Lung (tissue), 12 donors: Measurements from ENCODE around the gene DEAF1. TPM values are rescaled to one million over a fixed set of nuclear protein-coding genes. Genes with fewer than 3 reads are reported as not detected.

Experiments
- ATAC-seq: fragments of 200-7000 bp; cut with Tn5 transposase; one replicate; pipeline ENCODE4 v1.9.1; 2020; ENCODE audit warnings: moderate number of reproducible peaks; ENCODE audit not compliant: insufficient read depth, low FRiP score
- DNase-seq, 3 donors: peaks; one replicate each; pipeline ENCODE4 v3.0.0-alpha.2; 2013 to 2017
- H3K27ac ChIP-seq, 2 donors: one replicate each; pipeline ENCODE4 v1.5.1; 2013; ENCODE audit warnings: mild to moderate bottlenecking in 2 of 2, moderate library complexity in 2 of 2, control low read depth in 1 of 2, inconsistent platforms in 1 of 2, low read depth in 1 of 2, low read length in 1 of 2
- H3K27me3 ChIP-seq, 3 donors: one replicate each; pipeline ENCODE4 v1.5.1; 2013; ENCODE audit warnings: low read length in 2 of 3; ENCODE audit not compliant: control insufficient read depth in 3 of 3, insufficient read depth in 3 of 3
- H3K36me3 ChIP-seq, 4 donors: one replicate each; pipeline ENCODE4 v1.5.1; 2013; ENCODE audit warnings: low read length in 4 of 4, mild to moderate bottlenecking in 1 of 4, moderate library complexity in 1 of 4; ENCODE audit not compliant: control insufficient read depth in 4 of 4, insufficient read depth in 4 of 4
- H3K4me1 ChIP-seq, 5 donors: one replicate each; pipeline ENCODE4 v1.5.1; 2013; ENCODE audit warnings: low read length in 5 of 5, mild to moderate bottlenecking in 2 of 5, moderate library complexity in 1 of 5; ENCODE audit not compliant: control insufficient read depth in 5 of 5, insufficient read depth in 5 of 5
- H3K4me3 ChIP-seq: one replicate; pipeline ENCODE4 v1.5.1; 2013; ENCODE audit warnings: mild to moderate bottlenecking, control low read depth, moderate library complexity
- H3K9ac ChIP-seq, 2 donors: one replicate each; pipeline ENCODE4 v1.5.1; 2013; ENCODE audit warnings: low read length in 2 of 2, control low read depth in 1 of 2; ENCODE audit not compliant: insufficient read depth in 1 of 2
- H3K9me3 ChIP-seq, 4 donors: one replicate each; pipeline ENCODE4 v1.5.1; 2013; ENCODE audit warnings: low read length in 3 of 4, mild to moderate bottlenecking in 1 of 4, moderate library complexity in 1 of 4; ENCODE audit not compliant: control insufficient read depth in 4 of 4, insufficient read depth in 3 of 4
- WGBS, 2 donors: extraction: QIAGEN DNeasy Blood & Tissue Kit; methylation state at CpG; one replicate each; pipeline ENCODE4 v1.1.7; 2013; 5-methylcytosine and 5-hydroxymethylcytosine counted together
- polyA plus RNA-seq, 2 donors: library from polyadenylated mRNA; stranded (reverse); fragments of 200-250 nt; gene quantifications; one replicate each; pipeline ENCODE4 v1.2.1, GENCODE V29; 2013
- total RNA-seq, 2 donors: library from RNA; depleted of rRNA in 1 of 2; stranded (reverse); fragments of >200 nt in 1 of 2; gene quantifications; one replicate each; pipeline ENCODE4 v1.2.1, GENCODE V29; 2014 to 2021
- TF ChIP-seq, protein P1 (sequence below): IDR thresholded peaks from 2 replicates; pipeline ENCODE4 v1.5.1; 2012; ENCODE audit warnings: mild to moderate bottlenecking; ENCODE audit errors: control extremely low read depth, extremely low read depth
- donor health status: control.
- donor health status: control.
- donor health status: Bipolar disorder and iron deficiency.
- donor health status: healthy.
- donor health status: DM: yes; HTN: yes; CAD: no.

Gene DEAF1
- total and polyA plus RNA-seq, 4 donors: 18.5 to 33.1 (median 22.3) TPM

DNA sequence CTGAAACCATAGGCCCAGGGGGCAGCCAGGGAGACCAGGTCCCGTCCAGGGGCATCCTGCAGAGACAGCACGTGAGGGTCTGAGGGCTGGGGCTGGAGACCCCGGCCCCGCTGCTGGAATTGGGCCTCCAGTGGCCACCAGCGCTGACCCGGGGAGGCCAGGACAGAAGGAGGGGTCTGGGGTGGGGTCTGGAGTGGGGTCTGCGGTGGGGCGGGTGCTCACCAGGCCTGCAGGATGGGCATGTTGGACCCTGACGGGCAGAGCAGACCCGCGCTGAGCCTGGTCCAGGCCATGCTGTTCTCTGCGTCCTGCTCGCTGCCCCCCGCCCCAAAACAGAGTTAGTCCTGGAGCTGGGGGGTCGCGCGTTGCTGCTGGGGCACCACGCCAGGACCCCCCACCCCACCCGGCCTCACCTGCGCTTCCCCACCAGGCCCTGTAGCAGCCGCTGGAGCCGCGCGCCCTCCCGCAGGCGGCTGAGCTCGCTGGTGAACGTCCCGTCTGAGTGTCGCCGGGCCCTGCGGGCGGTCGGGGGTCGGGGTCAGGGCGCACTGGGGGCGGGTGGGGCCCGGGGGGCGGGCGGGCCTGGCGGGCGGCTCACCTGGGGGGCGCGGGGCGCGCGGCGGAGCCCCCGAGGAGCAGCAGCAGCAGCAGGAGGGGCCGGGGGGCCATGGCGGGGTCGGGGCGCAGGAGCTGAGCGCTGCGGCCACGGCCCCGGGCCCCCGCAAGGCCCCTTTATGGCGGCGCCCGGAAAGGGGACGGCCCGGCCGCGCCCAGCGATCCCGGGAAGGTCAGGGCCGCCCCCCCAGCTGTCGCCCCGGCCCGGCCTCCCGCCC lies 68.3 kb downstream of the DEAF1 start, which contains the start of gene SCT:
SCT (minus strand) TSS at position 707 of the 833 bp plus-strand sequence; CDS start at position 669, 38 bp downstream.
- Histone ChIP-seq H3K9ac (no peak within 1 kb of the TSS), H3K4me1 (peaks cover 0 to 4% (median 0%) of the 10 kb centered on the region in 5 donors), H3K36me3 (no peaks in the 10 kb centered on the region), H3K27ac (no peak within 1 kb of the TSS), H3K9me3 (no peaks in the 10 kb centered on the region), H3K4me3 (no peak within 1 kb of the TSS), H3K27me3 (peaks cover 0 to 18% (median 11%) of the 10 kb centered on the region in 3 donors)
- TF ChIP-seq, protein P1, sequence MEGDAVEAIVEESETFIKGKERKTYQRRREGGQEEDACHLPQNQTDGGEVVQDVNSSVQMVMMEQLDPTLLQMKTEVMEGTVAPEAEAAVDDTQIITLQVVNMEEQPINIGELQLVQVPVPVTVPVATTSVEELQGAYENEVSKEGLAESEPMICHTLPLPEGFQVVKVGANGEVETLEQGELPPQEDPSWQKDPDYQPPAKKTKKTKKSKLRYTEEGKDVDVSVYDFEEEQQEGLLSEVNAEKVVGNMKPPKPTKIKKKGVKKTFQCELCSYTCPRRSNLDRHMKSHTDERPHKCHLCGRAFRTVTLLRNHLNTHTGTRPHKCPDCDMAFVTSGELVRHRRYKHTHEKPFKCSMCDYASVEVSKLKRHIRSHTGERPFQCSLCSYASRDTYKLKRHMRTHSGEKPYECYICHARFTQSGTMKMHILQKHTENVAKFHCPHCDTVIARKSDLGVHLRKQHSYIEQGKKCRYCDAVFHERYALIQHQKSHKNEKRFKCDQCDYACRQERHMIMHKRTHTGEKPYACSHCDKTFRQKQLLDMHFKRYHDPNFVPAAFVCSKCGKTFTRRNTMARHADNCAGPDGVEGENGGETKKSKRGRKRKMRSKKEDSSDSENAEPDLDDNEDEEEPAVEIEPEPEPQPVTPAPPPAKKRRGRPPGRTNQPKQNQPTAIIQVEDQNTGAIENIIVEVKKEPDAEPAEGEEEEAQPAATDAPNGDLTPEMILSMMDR: no peak
- WGBS, 2 donors: 12 to 13% methylated on average over 13 to 72 of the region's 72 CpGs
- ATAC-seq (no peak), DNase-seq (no peak)

DNA sequence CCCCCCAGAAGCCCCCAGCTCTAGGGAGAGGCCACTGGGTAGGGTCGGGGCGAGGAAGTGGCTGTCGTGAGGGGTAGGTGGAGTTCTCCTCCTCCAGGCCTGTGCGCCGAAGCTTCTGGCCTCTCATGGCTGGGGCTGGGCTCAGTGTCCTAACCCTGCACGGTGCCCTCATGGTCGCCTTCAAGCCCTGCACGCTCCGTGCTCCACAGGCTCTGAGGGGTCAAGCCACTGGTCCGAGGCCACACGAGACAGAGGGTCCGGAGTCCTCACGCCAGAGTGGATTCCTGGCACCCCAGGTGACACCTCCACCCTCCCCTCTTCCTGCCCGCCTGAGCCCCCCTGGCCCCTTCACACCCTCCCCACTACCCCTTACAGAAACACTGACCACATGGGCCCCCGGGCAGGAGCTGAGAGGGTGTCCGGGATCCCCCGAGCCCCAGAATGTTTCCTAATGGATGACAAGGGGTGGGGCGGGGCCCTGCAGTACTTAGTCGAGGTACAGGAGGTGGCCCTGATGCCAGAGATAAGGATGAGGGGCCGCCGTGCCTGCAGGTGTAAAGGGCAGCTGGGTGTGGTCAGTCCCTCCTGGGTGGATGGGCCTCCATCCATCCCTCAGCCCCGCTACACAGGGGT lies 69.3 kb downstream of the DEAF1 start:
- Histone ChIP-seq H3K9ac (no peak overlapping the region), H3K9me3 (no peaks in the 10 kb centered on the region), H3K36me3 (no peaks in the 10 kb centered on the region), H3K4me1 (peaks cover 0 to 4% (median 0%) of the 10 kb centered on the region in 5 donors), H3K4me3 (no peak overlapping the region), H3K27me3 (peaks cover 0 to 18% (median 11%) of the 10 kb centered on the region in 3 donors), H3K27ac (no peak overlapping the region)
- no peak for ATAC-seq
- WGBS, 2 donors: 80 to 85% methylated on average over 22 of the region's 22 CpGs
- DNase-seq: no peak
- TF ChIP-seq, protein P1: no peak

DNA sequence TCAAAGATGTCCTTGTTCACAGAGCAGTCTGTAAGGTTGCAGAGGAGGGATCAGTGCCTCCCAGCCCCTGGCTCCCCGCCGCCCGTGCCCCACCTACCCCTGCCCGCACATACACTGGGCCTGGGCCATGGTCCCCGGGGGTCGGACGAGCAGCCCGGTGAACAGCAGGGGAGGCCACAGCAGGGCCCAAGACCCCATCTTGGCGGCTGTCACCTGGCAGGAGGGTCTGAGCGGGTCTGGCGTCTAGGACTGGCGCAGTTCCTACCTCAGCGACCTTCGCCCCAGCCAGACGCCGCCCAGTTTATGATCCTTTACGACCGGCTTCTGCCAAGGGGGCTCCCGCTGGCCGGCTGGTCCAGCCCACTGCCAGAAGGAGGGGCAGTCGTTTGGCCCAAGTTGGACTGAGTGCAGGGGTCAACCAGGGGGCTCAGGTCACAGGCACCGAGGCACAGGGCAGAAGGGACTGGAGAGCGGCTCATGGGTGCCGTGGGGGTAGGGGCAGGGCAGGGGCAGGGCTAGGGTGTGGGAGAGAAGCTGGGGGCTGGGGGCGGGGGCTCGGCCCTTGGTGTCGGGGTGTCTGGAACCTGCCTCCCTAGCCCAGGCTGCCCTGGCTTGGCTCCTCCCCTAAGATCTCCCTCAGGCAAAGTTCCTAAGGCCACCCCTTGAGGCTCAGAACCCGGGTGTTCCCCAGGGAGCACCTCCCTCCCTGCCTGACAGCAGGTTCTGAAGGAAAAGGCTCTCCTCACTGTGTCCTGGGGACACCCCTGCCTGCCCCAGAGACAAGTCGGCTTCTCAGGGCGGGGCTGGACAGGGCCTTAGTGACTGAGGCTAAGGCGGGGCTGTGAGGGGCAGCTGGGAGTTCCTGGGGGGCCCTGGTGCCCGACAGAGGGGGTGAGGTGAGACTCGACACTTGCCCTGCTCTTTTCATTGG lies 70.1 kb downstream of the DEAF1 start, which contains the start of gene CDHR5:
CDHR5 (minus strand) TSS at position 251 of the 931 bp plus-strand sequence; CDS start at position 198, 53 bp downstream.
- Histone ChIP-seq H3K27ac (no peak within 1 kb of the TSS), H3K4me1 (peaks cover 0 to 4% (median 0%) of the 10 kb centered on the region in 5 donors), H3K4me3 (no peak within 1 kb of the TSS), H3K27me3 (peaks cover 0 to 18% (median 11%) of the 10 kb centered on the region in 3 donors), H3K9ac (no peak within 1 kb of the TSS), H3K9me3 (no peaks in the 10 kb centered on the region), H3K36me3 (no peaks in the 10 kb centered on the region)
- DNase-seq: no peak
- TF ChIP-seq, protein P1: no peak
- ATAC-seq: no peak
- WGBS, 2 donors: 83 to 92% methylated on average over 33 of the region's 33 CpGs
